ENCODE data around the gene TTC32.
"Not testable (repeated sequence)": the region's sequence is repeated elsewhere in the genome, so short reads cannot be mapped to it uniquely, and the experiment has no call there.

TTC32 gene

DNA sequence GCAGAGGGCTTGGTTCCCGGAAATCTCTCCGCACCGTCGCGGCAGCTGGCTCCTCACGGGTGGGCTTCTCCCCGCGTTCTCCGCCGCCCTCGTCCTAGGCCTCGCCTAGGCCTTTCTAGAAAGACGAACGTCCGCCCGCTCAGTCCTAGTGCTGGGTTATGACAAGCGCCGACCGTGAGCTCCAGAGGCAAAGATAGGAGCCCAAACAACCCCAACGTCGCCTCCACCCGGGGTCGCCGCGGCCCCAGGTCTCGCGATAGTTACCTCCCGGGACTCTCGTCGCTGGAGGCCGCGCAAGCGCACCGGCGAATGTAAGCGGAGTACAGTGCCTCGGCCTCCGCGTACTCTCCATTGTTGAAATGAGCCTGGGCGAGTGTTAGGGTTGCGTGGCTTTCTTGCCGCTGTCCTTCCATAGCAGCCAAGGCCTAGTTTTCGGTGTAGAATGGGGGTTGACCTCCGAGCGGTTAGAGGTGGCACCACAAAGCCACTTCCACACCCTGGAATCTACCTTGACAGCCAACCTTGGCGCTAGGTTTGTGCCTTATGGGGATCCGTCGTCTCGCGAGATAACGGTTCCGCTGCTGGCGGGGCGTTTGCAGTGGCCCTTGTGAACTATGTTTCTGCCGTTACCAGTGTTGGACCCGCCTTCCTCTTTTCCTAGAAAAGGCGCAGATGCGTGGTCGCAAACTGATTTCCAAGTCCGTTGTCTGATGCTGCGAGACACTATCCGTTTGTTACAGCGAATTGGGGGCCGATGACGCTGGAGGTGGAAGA lies at the start of gene TTC32:
TTC32 (minus strand) TSS at position 542 of the 774 bp plus-strand sequence; CDS start at position 413, 129 bp downstream.
- DNase-seq: peak; percentile 88 to 93

DNA sequence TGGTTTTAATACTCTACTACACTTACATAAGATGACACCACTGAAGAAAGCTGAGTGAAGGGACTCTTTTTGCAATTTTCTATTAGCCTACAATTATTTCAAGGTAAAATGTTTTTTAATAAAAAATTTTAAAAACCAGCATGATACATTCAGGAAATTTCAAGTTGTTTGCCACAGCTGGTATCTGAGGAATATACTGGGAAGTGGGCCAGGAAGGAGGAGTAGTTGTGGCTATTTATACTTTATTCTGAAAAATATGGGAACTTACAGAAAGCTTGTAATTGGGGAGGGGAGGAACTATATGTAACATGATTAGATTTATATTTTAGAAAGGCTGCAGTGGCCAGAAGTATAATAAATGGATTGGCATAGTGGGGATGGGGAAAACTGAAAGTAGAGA lies 47.3 kb upstream of the TTC32 start:
- DNase-seq: no peak

DNA sequence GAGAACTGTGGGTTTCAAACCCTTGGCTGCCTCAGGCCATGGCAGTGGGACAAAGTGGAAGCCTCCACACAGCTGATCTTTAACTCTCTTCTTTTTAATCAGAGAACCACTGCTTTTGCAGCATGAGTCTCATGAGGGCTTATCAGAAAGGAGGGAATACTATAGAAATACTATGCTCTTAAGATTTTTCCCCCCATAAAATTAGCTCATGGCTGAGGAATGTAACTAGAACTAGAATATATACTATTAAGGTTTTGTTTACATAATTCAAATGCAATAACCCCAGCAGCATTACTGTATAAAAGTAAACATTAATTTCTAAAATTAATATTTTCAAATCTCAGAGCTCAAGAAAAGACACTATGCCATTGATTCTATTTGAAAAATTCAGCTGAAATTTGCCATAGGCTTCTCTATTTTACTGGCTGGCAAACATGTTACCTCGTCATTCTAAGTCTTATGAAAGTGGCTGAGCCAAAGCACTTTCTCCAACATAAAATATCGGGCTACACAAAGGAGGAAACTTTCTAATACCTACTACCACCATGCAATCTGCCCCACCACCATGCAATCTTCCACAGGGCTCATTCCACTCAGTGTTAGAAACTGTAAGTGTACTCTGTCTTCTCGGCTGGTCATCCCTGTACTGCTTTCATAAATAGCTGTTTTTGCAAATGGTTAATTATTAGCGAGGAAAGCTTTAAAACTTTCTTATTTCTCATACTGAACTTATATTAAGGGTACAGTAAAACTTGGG lies 45.6 kb upstream of the TTC32 start:
- no peak for DNase-seq

DNA sequence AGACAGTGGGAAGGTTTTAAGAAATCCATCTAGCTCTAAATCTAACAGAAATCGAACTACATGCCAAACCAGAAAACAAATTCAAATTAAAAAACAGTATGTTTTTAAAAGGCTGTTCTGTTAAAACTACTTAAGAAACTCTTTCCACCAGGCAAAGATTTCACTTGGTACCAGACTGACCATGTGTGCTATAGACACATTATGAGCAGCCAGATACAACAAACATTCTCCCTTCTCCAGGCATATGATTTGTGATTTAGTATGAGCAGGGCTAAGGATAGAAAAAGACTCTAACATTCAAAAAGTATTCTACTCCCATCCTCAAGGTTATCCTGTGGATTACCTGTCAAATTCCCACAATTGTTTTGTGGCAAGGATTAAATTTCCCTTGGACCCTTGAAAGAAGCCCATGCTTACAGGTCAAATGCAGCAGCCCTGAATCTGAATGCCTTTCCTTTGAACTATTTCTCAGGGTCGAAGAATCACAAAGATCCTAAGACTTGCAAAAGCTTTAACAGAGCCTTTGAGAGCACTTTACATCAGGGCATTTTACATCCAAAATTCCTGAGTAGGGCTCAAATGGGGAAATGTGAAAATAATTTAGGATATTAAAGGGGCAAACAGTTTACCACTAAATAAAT lies 42.5 kb upstream of the TTC32 start:
- no peak for DNase-seq

DNA sequence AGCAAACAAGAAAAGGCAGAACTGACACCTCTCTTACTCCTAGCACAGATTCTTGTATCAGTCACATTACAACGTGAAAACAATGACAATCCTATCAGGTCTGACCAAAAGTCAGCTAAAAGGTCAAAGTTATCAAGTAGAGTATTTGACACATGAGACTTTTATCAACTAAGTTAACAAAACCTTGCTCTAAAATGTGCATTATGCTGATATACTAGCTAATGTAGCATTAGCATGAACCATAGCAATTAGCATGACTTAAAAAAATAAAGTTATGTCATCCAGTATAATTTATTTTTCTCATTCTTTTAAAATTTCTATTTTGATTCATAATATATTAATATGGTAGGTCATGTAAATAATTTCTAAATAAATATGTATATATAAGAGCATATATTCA lies 41.4 kb upstream of the TTC32 start:
- DNase-seq: no peak

DNA sequence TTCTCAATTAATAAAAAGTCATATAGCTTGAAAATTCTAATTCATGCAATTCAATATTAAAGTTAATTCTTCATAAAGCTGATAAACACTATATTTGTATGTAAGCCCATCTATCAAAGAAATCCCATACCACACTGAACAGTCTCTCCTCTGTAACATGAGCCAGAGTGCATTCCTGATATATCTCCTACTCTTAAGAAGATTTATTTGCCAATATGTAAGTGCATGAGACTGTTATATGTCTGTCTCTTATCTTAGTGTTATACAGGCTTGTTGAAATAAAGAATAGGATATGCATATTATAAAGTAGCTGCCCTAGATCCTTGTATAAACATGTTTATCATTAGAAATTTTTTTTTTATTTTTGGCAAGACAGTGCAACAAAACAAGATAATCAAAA lies 40.4 kb upstream of the TTC32 start:
- DNase-seq: no peak

DNA sequence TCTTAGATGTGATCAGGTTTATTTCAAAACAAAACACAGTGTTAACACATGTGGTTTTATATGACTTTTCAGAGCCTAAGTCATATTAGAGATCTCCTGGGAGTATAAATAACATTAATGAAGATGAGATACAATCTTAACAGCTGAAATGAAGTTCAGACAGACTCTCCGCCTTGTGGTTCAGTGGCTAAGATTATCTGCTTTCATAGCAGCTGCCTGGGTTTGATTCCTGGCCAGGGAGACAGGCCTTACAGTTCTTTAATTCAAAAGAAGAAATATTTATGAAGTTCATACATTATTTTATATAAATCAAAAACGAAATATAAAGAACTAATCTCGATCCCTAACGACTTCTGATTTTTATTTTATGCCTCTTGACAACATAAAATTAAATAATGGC lies 35.2 kb upstream of the TTC32 start:
- no peak for DNase-seq

DNA sequence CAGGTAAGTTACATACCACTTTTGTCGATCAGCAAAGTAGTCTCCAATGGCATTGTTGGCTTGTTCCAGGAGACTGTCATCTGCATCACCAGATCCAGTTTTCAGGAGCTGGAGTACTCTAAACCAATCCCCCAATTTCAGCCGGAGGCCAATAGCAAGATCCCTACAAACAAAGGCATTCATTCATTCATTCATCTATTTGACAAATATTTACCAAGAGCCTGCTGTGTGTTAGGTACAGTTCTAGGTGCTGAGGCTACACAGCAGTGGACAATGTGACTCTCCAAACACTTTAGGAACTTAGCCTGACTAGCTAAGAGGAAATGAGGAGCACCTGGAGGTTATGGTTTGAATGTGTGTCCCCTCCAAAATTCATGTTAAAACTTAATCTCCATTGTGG lies 34.4 kb upstream of the TTC32 start:
- no peak for DNase-seq

DNA sequence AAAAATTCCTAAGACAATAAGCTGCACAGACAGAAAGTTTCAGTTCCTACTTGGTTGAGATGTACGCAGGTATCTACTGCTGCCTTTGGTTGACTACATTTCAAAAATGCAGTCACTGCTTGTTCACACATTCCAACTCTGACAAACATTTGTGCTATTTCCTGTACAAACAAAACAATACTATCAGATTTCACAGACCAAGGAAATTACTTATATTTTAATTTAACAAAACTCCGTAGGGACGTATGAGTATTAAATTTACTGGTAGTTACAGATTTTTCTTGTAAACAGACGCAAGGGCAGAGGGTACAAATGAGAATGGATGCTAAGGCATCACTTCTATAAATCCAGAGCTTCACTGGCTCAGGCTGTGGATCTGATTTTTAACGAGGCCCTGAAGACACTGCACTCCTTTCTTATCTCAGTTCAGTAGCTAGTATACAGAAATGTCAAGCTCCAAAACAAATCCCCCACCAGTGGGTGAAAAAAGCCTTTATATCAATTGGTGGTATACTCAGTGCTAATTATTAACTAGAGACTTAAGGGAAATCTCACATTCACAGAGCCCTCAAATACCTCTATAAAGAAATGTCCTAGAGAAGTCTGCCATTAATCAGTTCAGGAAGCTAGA lies 31.7 kb upstream of the TTC32 start:
- no peak for DNase-seq

DNA sequence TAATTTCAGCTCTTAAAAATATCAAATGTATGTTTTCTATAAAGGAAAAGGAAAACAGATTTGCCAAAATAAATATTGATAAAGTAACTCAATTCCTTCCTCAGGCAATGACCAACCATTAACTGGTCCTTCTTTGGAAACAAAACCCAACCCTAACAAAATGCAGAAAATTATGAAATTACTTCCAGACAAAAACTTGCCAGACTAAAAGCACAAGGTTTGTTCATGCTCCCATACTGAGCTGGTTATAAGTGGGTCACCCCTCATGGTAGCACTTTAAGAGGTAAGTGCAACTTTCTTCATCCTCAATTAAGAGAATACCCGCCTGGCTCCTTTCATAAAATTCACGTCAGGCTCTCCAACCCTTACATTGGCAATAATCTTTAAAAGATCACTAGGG lies 31.1 kb upstream of the TTC32 start:
- DNase-seq: no peak

DNA sequence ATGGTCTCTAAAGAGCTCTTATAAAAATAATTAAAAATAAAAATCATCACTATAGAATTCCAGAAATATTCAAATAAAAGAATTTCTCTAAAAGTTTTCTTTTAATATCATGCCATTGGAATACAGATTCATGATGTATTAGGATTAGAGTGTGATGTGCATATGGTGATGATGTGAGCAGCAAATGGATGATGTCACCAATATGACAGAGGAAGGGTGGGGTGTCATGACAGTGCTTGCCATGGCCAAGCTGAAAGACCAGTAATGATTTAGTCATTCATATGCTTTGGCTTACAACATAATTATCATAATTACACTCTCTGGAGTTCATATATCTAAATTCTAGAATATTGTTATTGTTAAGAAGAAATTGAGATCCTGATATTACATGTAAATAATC lies 27.4 kb upstream of the TTC32 start:
- DNase-seq: no peak

DNA sequence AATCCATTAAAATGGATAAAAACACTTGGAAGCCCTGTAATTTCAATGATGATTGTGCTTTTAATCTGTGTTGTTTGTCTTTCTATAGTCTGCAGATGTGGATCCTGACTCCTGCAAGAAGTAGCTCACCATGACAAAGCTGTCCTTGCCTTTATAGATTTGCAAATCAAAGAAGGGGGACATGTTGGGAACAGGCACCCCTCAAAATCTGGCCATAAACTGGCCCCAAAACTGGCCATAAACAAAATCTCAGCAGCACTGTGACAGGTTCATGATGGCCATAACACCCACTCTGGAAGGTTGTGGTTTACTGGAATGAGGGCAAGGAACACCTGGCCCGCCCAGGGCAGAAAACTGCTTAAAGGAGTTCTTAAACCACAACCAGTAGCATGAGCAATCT lies 26.0 kb upstream of the TTC32 start:
- DNase-seq: not testable (repeated sequence)

DNA sequence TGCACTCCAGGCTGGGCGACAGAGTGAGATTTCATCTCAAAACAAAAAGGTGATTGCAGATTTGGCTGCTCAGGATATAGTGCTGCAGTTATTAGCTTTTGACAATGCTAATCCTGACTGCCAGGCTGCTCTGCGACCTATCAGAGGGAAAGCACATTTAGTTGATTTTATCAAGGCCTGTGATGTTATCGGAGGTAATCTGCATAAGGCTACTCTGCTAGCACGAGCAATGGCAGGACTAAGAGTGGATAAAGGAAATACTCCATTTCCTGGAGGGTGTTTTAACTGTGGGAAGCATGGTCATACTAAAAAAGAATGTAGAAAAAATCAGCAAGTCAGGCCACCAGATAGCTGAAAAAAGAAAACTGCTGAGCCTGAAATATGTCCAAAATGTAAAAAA lies 22.7 kb upstream of the TTC32 start:
- not testable (repeated sequence) for DNase-seq

DNA sequence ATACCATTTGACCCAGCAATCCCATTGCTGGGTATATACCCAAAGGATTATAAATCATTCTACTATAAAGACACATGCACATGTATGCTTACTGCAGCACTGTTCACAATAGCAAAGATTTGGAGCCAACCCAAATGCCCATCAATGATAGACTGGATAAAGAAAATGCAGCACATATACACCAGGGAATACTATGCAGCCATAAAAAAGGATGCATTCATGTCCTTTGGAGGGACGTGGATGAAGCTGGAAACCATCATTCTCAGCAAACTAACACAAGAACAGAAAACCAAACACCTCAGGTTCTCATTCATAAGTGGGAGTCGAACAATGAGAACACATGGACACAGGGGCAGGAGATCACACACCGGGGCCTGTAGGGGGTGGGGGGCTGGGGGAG lies 20.4 kb upstream of the TTC32 start:
- not testable (repeated sequence) for DNase-seq

DNA sequence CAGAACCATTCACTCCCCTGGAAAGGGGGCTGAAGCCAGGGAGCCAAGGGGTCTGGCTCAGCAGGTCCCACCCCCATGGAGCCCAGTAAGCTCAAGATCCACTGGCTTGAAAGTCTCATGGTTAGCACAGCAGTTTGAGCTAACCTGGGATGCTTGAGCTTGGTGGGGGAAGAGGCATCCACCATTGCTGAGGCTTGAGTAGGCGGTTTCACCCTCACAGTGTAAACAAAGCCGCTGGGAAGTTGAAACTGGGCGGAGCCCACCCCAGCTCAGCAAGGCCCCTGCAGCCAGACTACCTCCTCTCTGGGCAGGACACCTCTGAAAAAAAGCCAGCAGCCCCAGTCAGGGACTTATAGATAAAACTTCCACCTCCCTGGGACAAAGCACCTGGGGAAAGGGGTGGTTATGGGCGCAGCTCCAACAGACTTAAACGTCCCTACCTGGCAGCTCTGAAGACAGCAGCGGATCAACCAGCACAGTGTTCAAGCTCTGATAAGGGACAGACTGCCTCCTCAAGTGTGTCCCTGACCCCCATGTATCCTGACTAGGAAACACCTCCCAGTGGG lies 14.7 kb upstream of the TTC32 start:
- DNase-seq: no peak

DNA sequence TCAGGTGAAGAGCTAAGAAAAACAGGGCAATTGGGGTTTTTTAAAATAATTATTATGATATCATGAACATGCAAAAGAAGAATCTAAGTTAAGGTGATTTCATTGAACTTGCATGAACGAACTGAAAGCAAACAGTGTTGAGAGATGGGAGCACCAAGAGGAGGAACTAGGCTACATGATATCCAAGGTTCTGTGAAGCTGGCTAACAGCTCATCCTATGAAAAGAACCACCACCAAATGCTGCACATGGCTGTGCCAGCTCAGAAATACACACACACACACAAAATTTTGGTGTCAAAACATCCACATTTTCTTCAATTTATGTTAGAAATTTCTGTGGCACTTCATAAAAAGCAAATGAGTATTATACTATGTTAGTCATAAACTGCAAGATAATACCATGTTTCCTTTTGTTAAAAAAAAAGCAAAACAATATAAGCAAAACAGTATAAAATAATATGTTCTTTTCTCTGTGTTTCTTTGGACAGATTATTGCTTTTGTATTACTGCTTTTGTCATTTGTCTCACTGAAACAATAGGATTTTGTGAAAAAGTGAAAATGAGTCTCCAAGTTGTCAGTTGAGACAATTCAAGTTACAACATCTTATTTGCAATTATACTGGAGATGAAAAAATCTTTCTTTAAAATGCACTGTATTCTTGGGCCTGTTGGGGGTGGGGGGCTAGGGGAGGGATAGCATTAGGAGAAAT lies 12.6 kb upstream of the TTC32 start:
- no peak for DNase-seq

DNA sequence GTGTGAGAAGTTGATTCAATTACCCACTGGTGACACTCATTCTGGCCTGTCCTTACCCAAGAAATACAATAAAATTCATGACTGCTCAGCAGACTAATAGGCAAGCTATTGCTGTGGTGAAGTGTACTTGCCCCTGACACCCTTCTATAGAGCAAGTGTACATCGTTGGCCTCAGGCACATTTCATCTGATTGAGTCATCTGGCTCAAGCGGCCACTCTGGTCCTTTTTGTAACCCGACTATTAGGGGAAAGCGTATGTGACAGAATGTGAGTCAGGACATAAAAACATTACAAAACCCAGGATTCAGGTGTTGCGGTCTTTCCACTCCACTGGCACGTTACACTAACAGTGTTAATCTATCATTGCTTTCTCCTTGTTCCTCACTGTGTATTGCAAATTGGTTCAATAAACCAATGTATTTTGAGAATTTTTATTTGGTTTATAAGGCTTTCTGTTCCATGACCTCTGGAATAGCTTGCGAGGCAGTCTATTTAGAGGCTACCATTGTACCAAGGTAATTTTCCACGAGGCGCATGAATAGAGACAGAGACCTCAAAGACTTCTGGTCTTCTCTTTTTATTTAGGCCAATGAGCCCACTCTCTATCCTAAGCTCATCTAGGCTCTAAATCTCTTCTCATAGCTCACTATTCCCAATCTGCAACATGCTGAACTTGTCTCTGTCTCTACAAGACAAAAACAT lies 10.2 kb upstream of the TTC32 start:
- no peak for DNase-seq

DNA sequence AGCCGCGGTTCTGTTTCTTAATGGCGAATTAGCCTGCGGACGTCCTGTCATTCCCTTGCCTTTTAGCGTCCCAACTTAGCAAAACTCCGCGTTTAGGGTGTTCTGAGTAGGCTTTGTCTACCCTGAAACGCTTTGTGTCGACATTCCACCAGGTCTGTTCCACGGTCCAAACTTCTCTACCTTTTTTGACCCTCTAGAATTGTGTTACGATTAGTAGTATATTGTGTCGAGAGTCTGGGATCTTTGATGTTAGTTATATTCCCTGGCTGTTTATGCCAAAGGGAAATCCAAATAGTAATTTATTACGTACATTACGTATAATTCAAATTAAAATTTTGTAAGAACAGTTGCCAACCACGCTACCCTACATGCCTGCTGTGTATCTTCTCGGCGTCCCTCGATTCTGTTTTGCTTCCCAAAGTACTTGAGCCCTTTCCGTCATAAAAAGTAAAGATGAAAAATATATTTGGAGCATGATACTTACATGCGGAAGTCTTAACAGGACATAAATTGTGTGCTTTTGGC lies 495 bp upstream of the TTC32 start:
- DNase-seq: peak; percentile 24 to 53

DNA sequence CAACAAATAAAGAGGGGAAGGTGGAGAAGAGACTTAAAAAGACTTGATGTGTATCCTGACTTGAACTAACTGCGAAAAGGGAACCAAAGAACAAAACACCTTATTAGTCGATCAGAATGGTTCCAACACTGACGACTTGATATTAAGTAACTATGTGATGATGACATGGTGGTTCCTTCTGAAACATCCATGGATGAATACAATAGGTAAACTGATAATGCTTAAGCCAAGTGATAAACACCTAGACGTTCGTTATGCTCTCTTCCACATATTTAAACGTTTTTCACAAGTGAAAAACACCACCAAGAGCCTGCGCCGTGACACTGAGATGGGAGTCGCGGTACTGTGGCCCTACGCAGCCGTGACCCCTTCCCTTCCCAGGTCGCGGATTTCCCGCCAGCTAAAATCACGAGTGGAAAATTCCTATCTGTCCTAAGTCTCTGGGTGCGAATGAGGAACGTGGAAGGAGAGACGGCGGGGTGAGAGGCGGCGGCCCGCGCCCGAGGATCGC lies 797 bp downstream of the TTC32 start:
- DNase-seq: peak; percentile 44 to 51

DNA sequence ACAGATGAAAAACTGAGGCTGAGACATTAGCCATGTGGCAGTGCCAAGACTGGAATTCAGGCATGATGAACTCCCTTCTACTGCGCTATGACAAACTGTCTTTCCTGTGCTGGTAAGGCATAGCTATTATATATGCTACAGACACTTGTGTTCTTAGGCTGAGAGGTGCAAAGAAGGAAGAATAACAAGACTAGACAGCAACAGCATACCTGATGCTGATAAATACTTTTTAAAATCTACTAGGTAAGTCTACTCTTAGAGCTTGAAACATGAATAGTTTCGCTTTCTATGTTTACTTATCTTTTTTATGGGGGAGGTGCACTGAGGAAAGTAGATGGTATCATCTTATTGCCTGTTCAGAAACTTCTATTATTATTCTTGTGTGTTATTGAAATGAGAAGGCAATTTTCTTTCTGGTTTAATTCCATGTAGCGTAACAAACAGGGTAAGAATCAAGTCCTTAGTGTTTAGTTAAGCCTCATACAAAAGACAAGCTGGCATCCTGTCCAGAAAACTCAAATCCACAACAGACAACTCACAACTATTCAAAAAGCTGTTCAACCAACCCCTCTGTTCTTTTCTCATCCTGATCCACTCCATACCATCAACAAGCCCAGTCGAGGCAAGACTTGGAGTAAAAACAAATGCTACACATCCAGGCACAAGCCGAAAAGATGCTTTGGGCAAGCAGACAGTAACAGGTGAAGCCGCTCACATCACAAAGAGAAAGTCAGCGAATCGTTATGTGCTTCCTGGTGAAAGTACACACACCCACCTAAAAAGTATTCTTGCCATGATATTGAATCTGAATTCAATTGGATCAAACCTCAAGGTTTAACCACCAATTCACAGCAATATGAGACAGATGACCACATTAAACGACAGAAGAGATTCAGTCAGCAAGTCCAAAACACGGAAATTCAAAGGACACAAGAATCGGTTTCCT lies 1.5 kb downstream of the TTC32 start:
- peak; percentile 4 to 35 for DNase-seq
